ENCODE measurements around the gene CSHL1.
A peak's percentile ranks its signal among the peaks of the same experiment; 100 is the strongest.
"Not testable (repeated sequence)": the region's sequence is repeated elsewhere in the genome, so short reads cannot be mapped to it uniquely, and the experiment has no call there.

Gene CSHL1

GRCh38 chr17:63939884-63940283 is 28.8 kb upstream of the CSHL1 start:
- DNase-seq = no peak

- no peak for DNase-seq
Measured at GRCh38 chr17:63939401-63939800, 28.3 kb upstream of the CSHL1 start.

GRCh38 chr17:63937920-63938319 is 26.9 kb upstream of the CSHL1 start:
- no peak for DNase-seq

GRCh38 chr17:63937319-63937718 is 26.3 kb upstream of the CSHL1 start:
- DNase-seq = no peak

GRCh38 chr17:63934183-63935112 is 23.4 kb upstream of the CSHL1 start:
- DNase-seq = no peak

- DNase-seq = no peak
Measured at GRCh38 chr17:63933598-63933997, 22.5 kb upstream of the CSHL1 start.

- no peak for DNase-seq
Measured at GRCh38 chr17:63932721-63933120, 21.7 kb upstream of the CSHL1 start.

- no peak for DNase-seq
Measured at GRCh38 chr17:63931981-63932561, 21.0 kb upstream of the CSHL1 start, which contains the start of gene CD79B. Gene CD79B, minus strand, starts transcription at chr17:63932331. Its CDS starts 70 bp downstream, at chr17:63932261.

- DNase-seq = no peak
Measured at GRCh38 chr17:63930951-63931575, 20.0 kb upstream of the CSHL1 start.

- no peak for DNase-seq
Measured at GRCh38 chr17:63929860-63930766, 19.1 kb upstream of the CSHL1 start.

GRCh38 chr17:63928966-63929695 is 18.1 kb upstream of the CSHL1 start:
- DNase-seq = no peak

- no peak for DNase-seq
Measured at GRCh38 chr17:63928172-63928666, 17.2 kb upstream of the CSHL1 start.

- peak in 1 of 2 experiments; percentile 10 for DNase-seq
Measured at GRCh38 chr17:63927464-63928171, 16.6 kb upstream of the CSHL1 start.

GRCh38 chr17:63926164-63926563 is 15.1 kb upstream of the CSHL1 start:
- DNase-seq = no peak

- DNase-seq = no peak
Measured at GRCh38 chr17:63925615-63926014, 14.6 kb upstream of the CSHL1 start.

- not testable (repeated sequence) for DNase-seq
Measured at GRCh38 chr17:63922402-63922801, 11.3 kb upstream of the CSHL1 start.

GRCh38 chr17:63920779-63921178 is 9.7 kb upstream of the CSHL1 start:
- DNase-seq = not testable (repeated sequence)

- DNase-seq = not testable (repeated sequence)
Measured at GRCh38 chr17:63920050-63920449, 9.0 kb upstream of the CSHL1 start.

GRCh38 chr17:63919311-63919723 is 8.3 kb upstream of the CSHL1 start:
- peak; percentile 24 to 61 for DNase-seq

GRCh38 chr17:63918789-63919305 is 7.8 kb upstream of the CSHL1 start, which contains the start of gene GH1:
Gene GH1, minus strand, starts transcription at chr17:63918839. Its CDS starts 63 bp downstream, at chr17:63918776.
- not testable (repeated sequence) for DNase-seq

GRCh38 chr17:63918305-63918704 is 7.2 kb upstream of the CSHL1 start:
- no peak for DNase-seq
